DMS114 treated with DMSO at 0.1 percent for 48 hours (cell line): Measurements from ENCODE around the gene COBLL1.
A peak's percentile ranks its signal among the peaks of the same experiment; 100 is the strongest.
"Not testable (repeated sequence)": the region's sequence is repeated elsewhere in the genome, so short reads cannot be mapped to it uniquely, and the experiment has no call there.

Experiments
- DNase-seq: peaks from one replicate; lab custom pipeline; 2025; ENCODE audit not compliant: unreplicated experiment; lab: John Stamatoyannopoulos, UW

Gene COBLL1

DNA sequence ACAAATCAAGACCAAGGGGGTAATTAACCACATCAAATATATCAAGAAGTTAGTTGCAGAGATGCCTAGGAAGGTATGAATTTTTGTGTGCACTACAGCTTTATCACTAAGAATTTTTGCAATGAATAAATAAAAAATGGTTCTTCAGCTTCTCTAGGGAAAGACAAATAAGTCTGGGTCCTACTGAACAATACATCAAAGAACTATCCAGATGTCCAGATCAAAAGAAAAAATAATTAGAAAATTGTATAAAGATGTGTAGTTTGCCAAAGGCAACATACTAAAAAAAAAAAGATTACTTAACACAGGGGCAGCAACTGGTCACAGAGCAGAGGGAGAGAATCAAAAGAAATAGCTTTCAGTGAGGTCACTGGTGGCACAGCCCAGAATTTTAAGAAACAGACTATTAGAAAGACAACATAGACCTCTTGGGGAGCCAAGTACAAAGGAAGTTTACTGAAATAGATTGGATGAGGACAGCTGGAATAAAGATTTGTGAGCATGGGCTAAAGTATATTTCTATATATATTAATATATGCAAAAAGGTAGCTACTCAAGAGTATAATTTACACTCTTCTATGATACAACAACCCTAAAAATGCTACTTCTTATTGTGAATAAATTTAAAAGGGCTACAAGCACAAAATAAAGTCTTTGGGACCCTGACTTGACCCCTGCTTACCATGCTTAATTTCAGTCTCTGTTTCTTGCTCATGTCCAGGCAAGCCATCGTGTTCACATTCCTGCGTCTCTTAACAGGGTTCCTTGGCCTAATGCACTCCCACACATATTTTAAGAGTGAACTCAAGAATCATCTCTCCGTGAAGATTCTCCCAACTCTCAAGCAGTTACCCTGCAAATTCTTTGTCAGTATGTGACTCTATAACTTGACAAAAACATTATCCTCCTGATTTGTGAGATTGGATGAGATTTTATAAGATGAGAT is 121.4 kb downstream of the COBLL1 start:
- no peak for DNase-seq

DNA sequence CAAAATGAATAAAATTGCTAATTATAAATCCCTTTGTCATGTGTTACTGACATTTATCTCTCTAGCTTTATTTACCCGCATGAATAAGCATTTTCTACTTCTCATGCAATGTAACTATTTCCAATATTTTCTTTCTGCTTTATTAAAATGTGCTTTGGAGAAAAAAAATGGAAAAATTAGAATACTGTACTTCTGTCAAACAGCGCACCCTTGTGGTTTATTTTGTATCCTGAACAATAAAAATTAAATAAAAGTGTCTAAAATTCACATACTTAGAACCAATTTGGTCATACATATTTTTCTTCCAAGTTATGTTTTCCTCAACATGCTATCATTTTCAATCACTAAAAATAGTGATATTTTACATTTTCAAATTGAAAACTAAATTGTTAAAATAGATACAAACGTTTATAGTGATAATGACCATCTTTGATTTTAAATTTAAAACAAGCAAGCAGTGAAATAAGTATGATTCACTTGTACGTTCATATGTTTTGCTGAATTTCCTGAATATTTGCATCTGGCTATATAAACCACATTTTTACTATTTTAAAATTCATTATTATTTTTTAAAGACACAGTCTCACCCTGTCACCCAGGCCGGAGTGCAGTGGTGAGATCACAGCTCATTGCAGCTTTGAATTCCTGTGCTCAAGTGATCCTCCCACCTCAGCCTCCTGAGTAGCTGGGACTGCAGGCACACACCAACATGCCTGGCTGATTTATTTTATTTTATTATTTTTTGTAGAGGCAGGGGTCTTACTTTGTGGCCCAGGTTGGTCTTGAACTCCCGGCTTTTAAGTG is 124.4 kb downstream of the COBLL1 start:
- DNase-seq, result peak; percentile 1

DNA sequence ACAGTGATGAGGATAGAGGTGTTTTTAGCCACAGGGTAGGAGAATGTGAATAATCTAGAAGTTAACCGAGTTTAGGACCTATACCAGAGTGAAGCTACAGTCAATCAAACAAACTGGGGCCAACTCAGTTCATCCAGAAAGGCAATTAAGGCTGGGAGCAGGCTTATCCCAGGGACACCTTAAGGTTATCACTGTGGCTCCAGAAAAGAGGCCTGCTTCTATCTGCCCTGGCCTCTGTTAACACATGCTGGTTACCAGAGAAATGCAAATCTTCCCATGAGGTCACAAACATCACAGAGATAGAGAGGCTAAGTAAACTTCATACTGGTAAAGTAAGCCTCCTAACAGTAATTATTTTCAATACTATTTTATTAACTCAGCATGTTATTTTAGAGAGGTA is 127.2 kb downstream of the COBLL1 start:
- no peak for DNase-seq

DNA sequence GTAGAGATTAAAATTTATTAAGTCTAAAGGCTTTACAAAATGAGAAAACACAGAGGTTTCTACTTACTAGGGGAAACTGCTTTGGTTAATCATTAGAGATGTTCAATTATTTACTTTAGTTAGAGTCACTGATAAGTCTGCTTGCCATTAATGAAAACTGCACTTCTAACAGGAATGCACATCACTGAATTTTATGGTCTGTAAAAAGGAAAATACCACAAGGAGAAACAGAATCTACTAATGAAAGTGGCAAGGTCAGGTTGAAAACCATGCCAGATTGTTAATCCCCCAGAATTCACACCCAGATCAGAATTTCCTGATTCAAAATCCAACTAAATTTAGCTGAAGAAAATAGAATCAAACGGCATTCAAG is 129.9 kb downstream of the COBLL1 start:
- DNase-seq, result no peak

DNA sequence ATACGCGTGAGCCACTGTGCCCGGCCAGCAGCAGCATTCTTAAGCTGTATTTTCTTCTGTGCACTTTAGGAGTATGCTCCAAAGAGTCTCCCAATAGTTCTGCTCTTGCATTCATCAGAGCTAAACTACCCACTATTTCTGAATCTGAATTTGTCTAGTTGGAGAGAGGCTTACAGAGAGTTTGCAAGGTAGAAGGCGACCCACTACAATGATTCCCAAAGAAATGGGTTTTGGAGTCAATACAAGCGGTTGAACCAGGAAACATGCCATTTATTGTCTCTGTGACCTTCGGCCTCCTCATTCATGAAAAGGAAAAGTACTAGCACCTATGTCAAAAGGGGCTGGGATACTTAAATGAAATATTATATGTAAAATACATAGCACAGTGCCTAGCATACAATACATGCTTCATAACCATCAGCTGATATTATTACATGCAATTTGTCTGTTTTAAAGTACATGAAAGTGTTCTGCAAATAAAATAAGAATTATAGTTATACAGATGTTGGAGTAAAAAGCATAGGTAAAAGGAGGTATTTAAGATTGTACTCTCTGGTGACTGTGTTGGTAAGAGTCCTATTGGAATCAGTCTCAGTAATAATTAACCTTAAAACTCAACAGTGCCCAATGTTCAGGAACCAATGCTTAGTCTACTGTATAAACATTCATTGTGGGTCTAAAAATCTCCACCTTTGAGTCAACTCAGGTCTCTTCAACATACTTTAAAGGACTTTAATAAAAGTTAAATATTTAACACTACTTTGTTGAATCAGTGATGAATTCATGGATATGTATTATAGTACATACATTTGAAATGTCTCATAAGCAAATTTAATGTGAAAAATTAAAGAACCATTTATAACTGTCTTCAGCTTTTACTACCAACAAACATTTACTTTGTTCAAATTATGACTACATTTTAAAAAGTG is 130.5 kb downstream of the COBLL1 start:
- no peak for DNase-seq

DNA sequence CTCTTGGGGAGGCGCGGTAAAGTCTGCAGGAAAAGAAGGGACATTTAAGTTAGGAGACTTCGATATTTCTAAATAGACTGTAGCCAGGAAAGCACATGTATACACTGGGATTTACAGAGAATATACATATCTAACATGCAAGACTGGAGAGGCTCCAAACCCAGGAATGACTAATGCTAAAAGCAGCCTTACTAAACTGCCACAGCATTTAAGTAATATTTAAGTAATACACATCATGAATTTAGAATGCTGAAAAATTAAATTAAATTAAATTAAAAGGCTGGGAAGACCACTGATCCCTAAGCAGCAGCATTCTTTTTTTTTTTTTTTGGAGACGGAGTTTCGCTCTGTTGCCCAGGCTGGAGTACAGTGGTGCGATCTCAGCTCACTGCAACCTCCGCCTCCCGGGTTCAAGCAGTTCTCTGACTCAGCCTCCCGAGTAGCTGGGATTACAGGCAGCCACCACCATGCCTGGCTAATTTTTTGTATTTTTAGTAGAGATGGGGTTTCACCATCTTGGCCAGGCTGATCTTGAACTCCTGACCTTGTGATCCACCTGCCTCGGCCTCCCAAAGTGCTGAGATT is 131.3 kb downstream of the COBLL1 start:
- DNase-seq, result not testable (repeated sequence)

DNA sequence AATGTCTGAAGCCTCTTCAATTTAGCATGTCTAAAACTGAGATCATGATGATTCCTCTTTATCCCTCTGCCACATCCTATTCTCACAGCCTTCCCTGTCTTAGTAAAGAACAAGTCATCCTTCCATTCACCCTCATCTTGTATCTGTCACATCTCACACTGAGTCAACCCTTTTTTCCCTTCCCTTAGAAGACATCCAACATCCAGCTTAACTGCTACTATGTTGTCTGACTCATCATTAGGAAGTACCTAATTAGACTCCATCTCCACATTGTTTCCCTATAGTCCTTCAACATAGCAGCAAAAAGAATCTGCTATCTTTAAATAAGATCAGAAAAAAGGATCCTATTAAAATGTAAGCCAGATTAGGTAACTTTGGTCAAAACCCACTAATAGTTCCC is 135.1 kb downstream of the COBLL1 start:
- DNase-seq, result no peak

DNA sequence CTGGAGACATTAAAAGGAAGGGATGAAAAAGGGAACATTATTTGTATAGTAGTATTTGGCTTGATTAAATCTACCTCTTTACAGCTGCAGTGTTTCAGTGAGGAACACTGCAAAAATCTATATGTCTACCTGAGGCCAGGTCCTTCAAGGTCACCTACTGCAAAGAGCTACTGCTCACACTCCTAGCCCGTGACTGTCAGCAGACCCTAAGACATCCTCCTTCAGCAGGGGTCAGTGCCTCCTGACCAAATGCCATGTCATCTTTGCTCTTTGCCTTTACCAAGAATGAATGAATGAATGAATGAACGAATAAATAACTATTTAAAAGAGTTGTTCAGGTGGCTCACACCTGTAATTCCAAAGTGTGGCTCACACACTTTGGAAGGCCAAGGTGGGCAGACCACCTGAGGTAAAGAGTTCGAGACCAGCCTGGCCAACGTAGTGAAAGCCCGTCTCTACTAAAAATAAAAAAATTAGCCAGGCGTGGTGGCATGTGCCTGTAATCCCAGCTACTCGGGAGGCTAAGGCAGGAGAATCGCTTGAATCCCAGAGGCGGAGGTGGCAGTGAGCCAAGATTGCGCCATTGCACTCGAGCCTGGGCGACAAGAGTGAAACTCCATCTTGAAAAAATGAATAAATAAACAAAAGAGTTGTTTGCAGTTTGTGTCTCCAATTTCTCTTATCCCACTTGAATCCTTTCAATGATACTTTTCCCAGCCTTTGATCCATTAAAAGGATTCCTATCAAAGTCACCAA is 136.0 kb downstream of the COBLL1 start:
- DNase-seq, result no peak

DNA sequence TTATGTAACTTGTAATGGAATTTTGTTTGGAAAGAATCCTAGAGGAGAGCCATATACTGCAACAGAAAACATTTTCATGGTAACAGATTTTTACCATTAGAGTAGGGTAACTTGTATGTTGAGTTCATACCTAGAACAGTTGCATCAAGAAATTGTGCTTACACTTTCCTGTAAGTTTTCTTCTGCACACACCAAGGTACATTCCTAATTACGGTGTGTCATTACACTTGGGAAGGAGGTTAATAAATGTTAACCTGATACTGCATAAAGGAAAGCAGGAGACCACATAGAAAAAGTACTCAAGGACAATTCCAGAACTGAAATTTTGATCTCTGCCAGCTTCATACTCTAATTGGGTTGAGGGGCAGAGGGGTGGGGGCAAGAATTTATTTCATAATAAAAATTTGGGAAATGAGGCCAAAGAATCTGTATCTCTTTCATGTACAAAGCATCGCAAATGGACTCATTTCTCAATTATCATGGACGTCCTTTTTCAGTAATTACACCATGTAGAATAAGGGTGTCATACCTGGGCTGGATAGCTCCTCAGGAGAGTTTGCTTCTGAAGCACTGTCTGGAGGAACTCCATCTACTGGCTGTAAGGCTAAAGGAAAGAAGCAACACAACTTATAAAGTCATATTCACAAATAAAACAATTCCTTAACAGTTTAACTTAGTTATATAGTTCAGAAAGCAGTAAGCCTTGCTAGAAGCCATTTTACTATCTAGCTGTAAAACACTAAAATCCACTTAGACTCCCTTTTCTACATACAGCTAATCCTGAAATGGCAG is 137.5 kb downstream of the COBLL1 start:
- DNase-seq, result no peak

DNA sequence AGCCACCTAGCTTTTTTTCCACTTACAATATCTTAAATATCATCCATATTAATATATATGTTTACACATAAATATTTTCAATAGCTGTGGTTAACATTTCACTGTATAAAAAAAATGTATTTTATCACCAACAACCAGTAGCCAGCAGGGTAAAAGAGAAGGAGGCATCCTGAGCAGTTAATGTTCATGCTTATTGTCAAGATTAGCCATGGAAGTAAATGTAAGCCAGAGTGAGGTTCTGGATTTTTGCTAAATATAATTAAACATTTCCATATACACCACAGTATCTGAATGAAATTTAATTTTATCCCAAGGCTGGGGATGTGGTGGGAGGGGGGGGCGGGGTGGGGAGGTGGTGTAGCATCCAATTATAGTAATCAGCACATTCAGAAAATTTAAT is 140.1 kb downstream of the COBLL1 start:
- no peak for DNase-seq

DNA sequence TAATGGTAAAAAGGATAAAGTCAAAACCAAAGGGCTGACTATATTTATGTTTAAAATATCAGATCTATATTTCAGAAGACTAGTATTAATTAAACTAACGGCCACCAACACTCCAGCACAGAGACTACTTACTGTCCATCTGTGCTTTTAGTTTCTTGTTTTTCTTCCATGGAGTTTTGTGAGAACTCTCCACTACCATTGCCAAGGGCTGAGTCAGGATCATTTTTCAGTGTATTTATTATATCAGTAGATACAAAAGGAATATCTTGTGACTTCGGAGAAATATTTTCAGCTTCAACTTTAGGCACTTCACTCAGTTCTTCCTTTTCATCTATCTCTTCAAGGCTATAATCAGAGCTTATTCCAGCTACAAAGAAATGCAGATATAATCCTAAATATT is 141.2 kb downstream of the COBLL1 start:
- DNase-seq, result no peak

DNA sequence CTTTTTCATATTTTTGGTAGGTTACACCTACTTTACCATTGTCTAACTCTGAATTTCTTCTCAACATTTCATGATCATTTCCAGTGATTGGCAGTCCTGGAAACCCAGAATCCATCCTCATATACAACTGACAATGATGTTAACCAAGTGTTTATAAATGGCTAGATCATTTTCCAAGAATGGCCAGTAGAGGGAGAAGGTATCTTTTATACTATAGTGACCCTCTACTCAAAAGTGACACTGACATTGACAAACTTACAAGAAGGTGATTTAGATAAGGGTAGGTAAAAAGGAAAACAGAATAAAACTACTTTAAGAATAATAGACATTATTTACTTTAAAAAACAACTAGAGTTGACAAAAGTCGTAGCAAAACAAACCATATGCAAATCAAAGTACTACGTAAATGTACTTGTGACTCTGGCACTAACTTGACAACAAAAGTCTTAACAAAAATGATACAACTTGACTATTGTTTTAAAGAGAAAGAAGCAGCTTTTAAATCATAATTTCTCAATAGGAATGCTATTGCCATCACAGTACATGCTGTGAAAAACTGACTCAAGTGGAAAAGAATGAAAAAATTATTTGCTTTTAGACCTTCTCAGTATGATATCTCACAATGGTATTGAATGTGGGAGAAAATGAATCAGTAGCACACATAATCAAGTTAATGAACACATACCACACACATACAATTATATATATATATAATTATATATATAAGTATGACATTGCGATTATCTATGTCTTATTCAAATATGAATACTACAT is 143.7 kb downstream of the COBLL1 start:
- peak; percentile 1 for DNase-seq

DNA sequence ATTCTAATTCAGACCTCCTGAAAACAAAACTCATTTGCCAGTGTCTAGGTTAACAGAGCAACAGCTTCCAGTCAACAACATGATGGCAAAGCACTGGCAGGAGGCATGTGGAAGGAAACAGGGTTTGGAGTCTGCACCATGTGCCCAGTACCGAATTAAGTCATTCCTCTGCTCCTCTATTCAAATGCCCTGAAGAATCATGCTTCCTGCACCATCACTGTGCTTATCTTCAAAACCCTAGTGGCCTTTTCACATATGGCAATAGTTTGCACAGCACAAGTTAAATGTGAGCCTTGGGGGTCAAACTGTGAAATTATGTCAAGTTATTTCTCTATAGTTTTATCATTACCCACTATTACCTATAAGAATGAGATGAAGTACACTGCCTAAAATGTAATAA is 145.0 kb downstream of the COBLL1 start:
- DNase-seq, result no peak

DNA sequence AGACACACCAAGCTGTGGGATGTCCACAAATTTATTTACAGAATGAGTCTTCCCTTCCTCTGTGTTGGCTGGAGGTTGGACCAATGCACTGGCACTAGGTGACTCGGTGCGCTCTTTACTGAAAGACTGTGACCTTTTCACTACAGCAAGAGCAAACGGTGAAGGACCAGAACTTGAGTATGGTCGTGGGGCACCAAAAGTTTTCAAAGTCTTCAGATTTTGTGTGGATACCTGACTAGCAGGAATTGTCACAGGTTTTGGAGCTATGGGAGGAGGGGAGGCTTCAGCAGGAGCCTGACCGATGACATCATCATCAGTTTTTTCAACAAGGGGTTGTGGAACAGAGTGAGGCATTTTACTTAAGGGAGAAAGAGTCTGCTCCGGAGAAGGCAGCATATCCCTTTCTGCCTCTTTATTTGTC is 147.3 kb downstream of the COBLL1 start:
- no peak for DNase-seq

DNA sequence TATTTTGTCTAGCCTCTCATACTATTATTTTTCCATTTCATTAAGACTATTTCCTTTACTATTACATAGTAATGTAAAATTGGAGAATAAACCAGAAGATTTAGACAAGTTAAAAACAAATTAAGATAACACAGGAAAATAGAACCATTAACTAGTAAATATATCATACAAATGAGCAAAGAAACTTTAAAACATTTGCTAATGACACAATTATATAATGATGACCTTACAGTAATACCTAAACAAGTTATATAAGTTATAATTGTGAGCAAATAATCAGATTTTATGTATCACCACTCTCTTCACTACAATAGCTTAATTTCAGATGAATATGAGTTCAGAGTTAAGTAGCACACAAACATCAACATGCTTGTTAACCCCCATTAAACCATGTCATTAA is 147.8 kb downstream of the COBLL1 start:
- DNase-seq, result no peak

DNA sequence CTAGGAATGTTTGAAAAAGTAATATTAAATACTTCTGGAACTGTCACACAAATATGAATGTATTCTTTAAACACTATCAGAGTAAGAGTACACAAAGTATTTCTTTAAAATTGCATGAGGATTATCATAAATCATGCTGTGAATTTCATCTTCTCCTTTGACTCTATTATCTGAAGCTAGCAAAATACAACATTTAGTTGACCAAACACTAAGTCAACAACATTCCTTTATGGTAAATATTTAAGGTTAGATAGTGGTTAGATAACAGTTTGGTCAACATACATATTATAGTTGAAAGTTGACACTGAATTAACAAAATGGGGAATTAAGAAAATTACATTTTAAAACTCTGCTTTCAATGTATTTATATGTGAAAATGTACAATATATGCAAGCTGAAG is 148.2 kb downstream of the COBLL1 start:
- DNase-seq, result no peak

DNA sequence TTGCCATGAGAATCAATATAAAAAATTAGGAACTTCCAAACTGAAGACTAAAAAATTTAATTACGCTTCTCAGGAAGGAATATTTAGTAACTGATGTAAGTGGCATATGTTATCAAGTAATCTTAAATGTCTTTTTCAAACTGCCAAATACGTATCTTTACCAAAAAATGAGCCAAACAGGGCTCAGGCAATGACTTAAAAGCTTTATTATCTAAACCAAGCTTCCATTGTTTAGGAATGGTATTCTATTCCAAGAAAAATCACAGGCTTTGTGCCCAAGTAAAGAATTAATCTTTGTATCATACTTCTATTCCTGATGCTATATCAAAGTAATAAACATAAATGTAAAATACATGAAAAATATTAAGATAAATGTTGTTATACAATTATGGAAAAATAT is 148.7 kb downstream of the COBLL1 start:
- no peak for DNase-seq

DNA sequence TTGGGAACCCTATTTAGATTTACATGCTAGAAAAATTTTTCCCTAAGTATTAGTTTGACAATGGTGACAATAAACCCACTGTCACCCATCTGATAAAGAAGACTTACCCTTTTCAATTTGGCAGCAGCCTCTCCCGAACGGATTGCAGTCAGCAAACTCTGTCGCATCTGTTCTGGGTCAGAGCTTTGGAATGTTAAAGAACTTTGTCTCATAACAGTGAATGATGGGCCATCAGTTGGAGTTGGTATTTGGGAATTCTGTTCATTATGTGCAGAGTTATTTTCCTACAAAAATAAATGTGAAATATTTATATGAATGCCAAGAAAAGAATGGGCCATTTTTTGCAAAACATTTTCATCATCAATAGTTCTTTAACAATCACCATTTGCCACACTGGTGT is 149.5 kb downstream of the COBLL1 start:
- no peak for DNase-seq
